ENCODE measurements around the gene STOM.

GRCh38 chr9:121398374-121398773, 28.3 kb upstream of the STOM start:
- no peak for TF ChIP-seq EZH2 (IDR thresholded peaks at IDR 0.05; ENCODE audit: borderline replicate concordance, low read length)
- no peak for TF ChIP-seq CTCF (IDR thresholded peaks at IDR 0.05; ENCODE audit: low read length)
